Sigmoid colon (tissue), 7 donors: ENCODE results near the gene PCDHA8. TPM values are rescaled to one million over a fixed set of nuclear protein-coding genes. Genes with fewer than 3 reads are reported as not detected.

Source experiments
- DNase-seq: peaks from one replicate; pipeline ENCODE4 v3.0.0-alpha.2; 2019
- H3K27ac ChIP-seq, 4 donors: fragments of 200-600 bp; sonication (generic); one replicate each; pipeline ENCODE4 v1.5.1; 2016 to 2019; ENCODE audit warnings: mild to moderate bottlenecking in 1 of 4
- H3K27me3 ChIP-seq, 3 donors: fragments of 200-600 bp; sonication (generic); one replicate each; pipeline ENCODE4 v1.5.1; 2019; ENCODE audit warnings: mild to moderate bottlenecking in 1 of 3
- H3K36me3 ChIP-seq, 4 donors: fragments of 200-600 bp; sonication (generic); one replicate each; pipeline ENCODE4 v1.5.1; 2016 to 2019
- H3K4me1 ChIP-seq, 4 donors: fragments of 200-600 bp; sonication (generic); one replicate each; pipeline ENCODE4 v1.5.1; 2017 to 2019
- H3K4me3 ChIP-seq, 4 donors: fragments of 200-600 bp; sonication (generic); one replicate each; pipeline ENCODE4 v1.5.1; 2017 to 2019; ENCODE audit warnings: mild to moderate bottlenecking in 2 of 4, moderate library complexity in 1 of 4
- H3K9me3 ChIP-seq, 4 donors: fragments of 200-600 bp in 3 of 4; sonication (generic) in 3 of 4; one replicate each; pipeline versions ENCODE4 v1.5.1 to v1.6.1; 2013 to 2019
- CTCF ChIP-seq, 4 experiments: fragments of 450-650 bp in 3 of 4; fragments of 200-600 bp in 1 of 4; IDR thresholded peaks; one replicate each; pipeline ENCODE4 v1.5.1; 2016 to 2019; ENCODE audit warnings: antibody characterized with exemption in 4 of 4, mild to moderate bottlenecking in 3 of 4, moderate library complexity in 2 of 4
- EP300 ChIP-seq, 4 donors: sonication (generic); formaldehyde crosslinking; IDR thresholded peaks; one replicate each; pipeline ENCODE4 v1.6.1; 2017; ENCODE audit warnings: antibody characterized with exemption in 4 of 4
- POLR2A ChIP-seq, 2 donors: fragments of 450-650 bp; IDR thresholded peaks; one replicate each; pipeline ENCODE4 v1.6.1; 2016; ENCODE audit warnings: antibody characterized with exemption in 2 of 2, mild to moderate bottlenecking in 2 of 2, moderate library complexity in 2 of 2
- POLR2AphosphoS5 ChIP-seq, 4 donors: sonication (generic); formaldehyde crosslinking; IDR thresholded peaks; one replicate each; pipeline ENCODE4 v1.6.1; 2017; ENCODE audit warnings: antibody characterized with exemption in 4 of 4
- WGBS, 2 donors: extraction: QIAGEN DNeasy Blood & Tissue Kit; methylation state at CpG; one replicate each; pipeline ENCODE4 v1.1.7; 2013; 5-methylcytosine and 5-hydroxymethylcytosine counted together
- intact Hi-C: fragments of 100-400 bp; cut with DNase I; formaldehyde crosslinking; loops from one replicate; pipeline ENCODE4 v1.15.1; 2023
- polyA plus RNA-seq, 3 donors: library from polyadenylated mRNA; stranded (reverse); fragments of 200-250 nt; gene quantifications; one replicate each; pipeline ENCODE4 v1.2.3, GENCODE V29; 2013
- total RNA-seq, 4 donors: library from RNA; depleted of rRNA; stranded (reverse); fragments of >200 nt; gene quantifications; one replicate each; pipeline ENCODE4 v1.1.0, GENCODE V29; 2016
- donor health status: healthy with polysubstance abuse.
- donor health status: Bipolar disorder and iron deficiency.
- donor health status: healthy.

The PCDHA8 gene
- total and polyA plus RNA-seq, 7 donors, result 0.49 TPM; not detected in 6

GRCh38 chr5:140877262-140877581 lies 36.2 kb downstream of the PCDHA8 start:
- no peak overlapping the region for H3K4me3 ChIP-seq
- H3K27ac ChIP-seq, result no peak overlapping the region
- no peaks in the 10 kb centered on the region for H3K36me3 ChIP-seq
- peaks cover 8 to 27% (median 16%) of the 10 kb centered on the region in 4 donors for H3K9me3 ChIP-seq
- 55 to 80% methylated on average over 37 of the region's 37 CpGs for WGBS, 2 donors
- TF ChIP-seq POLR2A (IDR thresholded peaks at IDR 0.05), result no peak
- TF ChIP-seq POLR2AphosphoS5 (IDR thresholded peaks at IDR 0.05), result no peak
- TF ChIP-seq EP300 (IDR thresholded peaks at IDR 0.05), result no peak
- no peak for TF ChIP-seq CTCF (IDR thresholded peaks at IDR 0.05)
- H3K27me3 ChIP-seq, result peaks cover 0 to 87% (median 10%) of the 10 kb centered on the region in 3 donors
- no peaks in the 10 kb centered on the region for H3K4me1 ChIP-seq
- intact Hi-C loops, result no loop called here
- no peak for DNase-seq

- peak within 1 kb of the TSS in 1 of 4 donors; percentile 43 for H3K27ac ChIP-seq
- H3K9me3 ChIP-seq, result peaks cover 16 to 29% (median 25%) of the 10 kb centered on the region in 4 donors
- peak within 1 kb of the TSS in 2 of 4 donors; percentile 1 to 22 for H3K4me3 ChIP-seq
- H3K36me3 ChIP-seq, result no peaks in the 10 kb centered on the region
- peaks cover 0 to 69% (median 7%) of the 10 kb centered on the region in 3 donors for H3K27me3 ChIP-seq
- 17 to 50% methylated on average over 35 of the region's 35 CpGs for WGBS, 2 donors
- H3K4me1 ChIP-seq, result no peaks in the 10 kb centered on the region
- no peak for DNase-seq
- TF ChIP-seq POLR2A (IDR thresholded peaks at IDR 0.05) (no peak), POLR2AphosphoS5 (IDR thresholded peaks at IDR 0.05) (no peak), EP300 (IDR thresholded peaks at IDR 0.05) (no peak), CTCF (IDR thresholded peaks at IDR 0.05) (no peak)
- intact Hi-C loops, result loop anchor here (5.0 kb wide), 1 partner anchor 160 kb away; no protein-coding TSS in a partner anchor
Measured at GRCh38 chr5:140881889-140882590, 41.1 kb downstream of the PCDHA8 start, which contains the start of gene PCDHA13. PCDHA13 (plus strand) TSS chr5:140882124; CDS start chr5:140882269, 145 bp downstream.

DNA sequence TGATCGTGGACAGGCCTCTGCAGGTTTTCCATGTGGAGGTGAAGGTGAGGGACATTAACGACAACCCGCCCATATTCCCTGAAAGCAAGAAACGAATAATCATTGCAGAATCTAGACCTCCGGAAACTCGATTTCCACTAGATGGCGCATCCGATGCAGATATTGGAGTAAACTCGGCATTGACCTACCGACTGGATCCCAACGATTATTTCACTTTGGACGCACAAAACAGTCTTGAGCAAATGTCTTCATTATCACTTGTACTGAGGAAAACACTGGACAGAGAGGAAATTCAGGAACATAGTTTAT lies 41.6 kb downstream of the PCDHA8 start:
- Histone ChIP-seq H3K27ac (no peak overlapping the region), H3K4me3 (peak overlapping the region in 1 of 4 donors; percentile 22), H3K9me3 (peaks cover 11 to 27% (median 21%) of the 10 kb centered on the region in 4 donors), H3K36me3 (no peaks in the 10 kb centered on the region), H3K4me1 (no peaks in the 10 kb centered on the region), H3K27me3 (peaks cover 0 to 64% (median 7%) of the 10 kb centered on the region in 3 donors)
- DNase-seq, result no peak
- 23 to 52% methylated on average over 12 of the region's 12 CpGs for WGBS, 2 donors
- no peak for TF ChIP-seq POLR2AphosphoS5 (IDR thresholded peaks at IDR 0.05)
- intact Hi-C loops, result loop anchor here (5.0 kb wide), 1 partner anchor 160 kb away; no protein-coding TSS in a partner anchor

DNA sequence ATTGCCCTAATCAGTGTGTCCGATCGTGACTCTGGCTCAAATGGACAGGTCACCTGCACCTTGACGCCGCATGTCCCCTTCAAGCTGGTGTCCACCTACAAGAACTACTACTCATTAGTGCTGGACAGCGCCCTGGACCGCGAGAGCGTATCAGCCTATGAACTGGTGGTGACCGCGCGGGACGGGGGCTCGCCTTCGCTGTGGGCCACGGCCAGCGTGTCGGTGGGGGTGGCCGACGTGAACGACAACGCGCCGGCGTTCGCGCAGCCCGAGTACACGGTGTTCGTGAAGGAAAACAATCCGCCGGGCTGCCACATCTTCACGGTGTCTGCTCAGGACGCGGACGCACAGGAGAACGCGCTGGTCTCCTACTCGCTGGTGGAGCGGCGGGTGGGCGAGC lies 42.4 kb downstream of the PCDHA8 start:
- no peak for DNase-seq
- TF ChIP-seq POLR2AphosphoS5 (IDR thresholded peaks at IDR 0.05) (no peak), POLR2A (IDR thresholded peaks at IDR 0.05) (no peak), CTCF (IDR thresholded peaks at IDR 0.05) (no peak), EP300 (IDR thresholded peaks at IDR 0.05) (no peak)
- peaks cover 0 to 57% (median 7%) of the 10 kb centered on the region in 3 donors for H3K27me3 ChIP-seq
- H3K36me3 ChIP-seq, result no peaks in the 10 kb centered on the region
- intact Hi-C loops, result loop anchor here (5.0 kb wide), 1 partner anchor 159 kb away; no protein-coding TSS in a partner anchor
- 54 to 82% methylated on average over 41 of the region's 41 CpGs for WGBS, 2 donors
- peaks cover 11 to 24% (median 20%) of the 10 kb centered on the region in 4 donors for H3K9me3 ChIP-seq
- H3K4me3 ChIP-seq, result no peak overlapping the region
- H3K27ac ChIP-seq, result no peak overlapping the region
- H3K4me1 ChIP-seq, result no peaks in the 10 kb centered on the region

- Histone ChIP-seq H3K9me3 (peaks cover 11 to 20% (median 20%) of the 10 kb centered on the region in 4 donors), H3K36me3 (no peaks in the 10 kb centered on the region), H3K4me3 (no peak overlapping the region), H3K27me3 (peaks cover 0 to 50% (median 7%) of the 10 kb centered on the region in 3 donors), H3K4me1 (no peaks in the 10 kb centered on the region), H3K27ac (no peak overlapping the region)
- no peak for DNase-seq
- intact Hi-C loops, result loop anchor here (5.0 kb wide), 1 partner anchor 158 kb away; no protein-coding TSS in a partner anchor
- TF ChIP-seq EP300 (IDR thresholded peaks at IDR 0.05) (no peak), POLR2A (IDR thresholded peaks at IDR 0.05) (no peak), POLR2AphosphoS5 (IDR thresholded peaks at IDR 0.05) (no peak), CTCF (IDR thresholded peaks at IDR 0.05) (no peak)
- 51 to 81% methylated on average over 79 of the region's 79 CpGs for WGBS, 2 donors
Measured at GRCh38 chr5:140883927-140884697, 43.1 kb downstream of the PCDHA8 start.
